Coronary artery (tissue), 2 donors: ENCODE results near the gene EPYC.

Experiments
- DNase-seq: peaks from one replicate; pipeline ENCODE4 v3.0.0-alpha.2; 2017; ENCODE audit warnings: low spot score
- H3K27ac ChIP-seq, 2 donors: fragments of 200-600 bp; sonication (generic); one replicate each; pipeline ENCODE4 v1.5.1; 2016 to 2019
- H3K4me3 ChIP-seq: fragments of 200-600 bp; sonication (generic); 2 replicates; pipeline ENCODE4 v1.5.1; 2016; ENCODE audit warnings: mild to moderate bottlenecking, moderate library complexity
- TF ChIP-seq, protein P1 (sequence below): fragments of 200-600 bp; sonication (generic); IDR thresholded peaks from one replicate; pipeline ENCODE4 v1.5.1; 2019; ENCODE audit warnings: antibody characterized with exemption

Gene EPYC

DNA sequence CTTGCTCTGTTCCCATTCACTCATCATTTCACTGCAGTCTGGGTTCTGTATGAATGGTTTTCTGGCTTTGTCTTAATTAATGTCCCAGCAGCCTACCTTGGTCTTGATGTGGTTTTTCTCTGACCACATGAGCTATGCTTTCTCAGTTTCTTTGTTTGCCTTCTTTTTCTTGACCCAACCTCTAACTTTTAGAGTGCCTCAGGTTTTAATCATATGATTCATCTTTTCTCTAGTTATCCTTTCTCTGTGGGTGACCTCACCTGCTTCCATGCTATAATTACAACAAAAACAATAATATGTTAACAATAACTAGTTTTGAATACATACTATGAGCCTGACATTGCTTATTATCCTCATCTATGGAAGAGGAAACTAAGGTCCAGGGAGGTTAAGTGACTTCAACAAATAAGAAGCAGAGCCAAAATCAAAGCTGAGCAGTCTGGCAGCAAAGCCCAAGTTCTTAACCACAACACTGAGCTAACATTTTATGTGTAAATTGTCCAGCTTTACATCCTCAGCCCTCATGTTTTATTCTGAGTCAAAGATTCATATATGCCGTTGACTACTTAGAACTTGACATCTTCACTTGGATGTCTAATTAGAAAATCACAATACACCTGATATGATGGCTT is 4.7 kb upstream of the EPYC start:
- TF ChIP-seq, protein P1, sequence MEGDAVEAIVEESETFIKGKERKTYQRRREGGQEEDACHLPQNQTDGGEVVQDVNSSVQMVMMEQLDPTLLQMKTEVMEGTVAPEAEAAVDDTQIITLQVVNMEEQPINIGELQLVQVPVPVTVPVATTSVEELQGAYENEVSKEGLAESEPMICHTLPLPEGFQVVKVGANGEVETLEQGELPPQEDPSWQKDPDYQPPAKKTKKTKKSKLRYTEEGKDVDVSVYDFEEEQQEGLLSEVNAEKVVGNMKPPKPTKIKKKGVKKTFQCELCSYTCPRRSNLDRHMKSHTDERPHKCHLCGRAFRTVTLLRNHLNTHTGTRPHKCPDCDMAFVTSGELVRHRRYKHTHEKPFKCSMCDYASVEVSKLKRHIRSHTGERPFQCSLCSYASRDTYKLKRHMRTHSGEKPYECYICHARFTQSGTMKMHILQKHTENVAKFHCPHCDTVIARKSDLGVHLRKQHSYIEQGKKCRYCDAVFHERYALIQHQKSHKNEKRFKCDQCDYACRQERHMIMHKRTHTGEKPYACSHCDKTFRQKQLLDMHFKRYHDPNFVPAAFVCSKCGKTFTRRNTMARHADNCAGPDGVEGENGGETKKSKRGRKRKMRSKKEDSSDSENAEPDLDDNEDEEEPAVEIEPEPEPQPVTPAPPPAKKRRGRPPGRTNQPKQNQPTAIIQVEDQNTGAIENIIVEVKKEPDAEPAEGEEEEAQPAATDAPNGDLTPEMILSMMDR, result no peak
- H3K4me3 ChIP-seq, result no peak overlapping the region
- DNase-seq, result no peak
- no peak overlapping the region for H3K27ac ChIP-seq

DNA sequence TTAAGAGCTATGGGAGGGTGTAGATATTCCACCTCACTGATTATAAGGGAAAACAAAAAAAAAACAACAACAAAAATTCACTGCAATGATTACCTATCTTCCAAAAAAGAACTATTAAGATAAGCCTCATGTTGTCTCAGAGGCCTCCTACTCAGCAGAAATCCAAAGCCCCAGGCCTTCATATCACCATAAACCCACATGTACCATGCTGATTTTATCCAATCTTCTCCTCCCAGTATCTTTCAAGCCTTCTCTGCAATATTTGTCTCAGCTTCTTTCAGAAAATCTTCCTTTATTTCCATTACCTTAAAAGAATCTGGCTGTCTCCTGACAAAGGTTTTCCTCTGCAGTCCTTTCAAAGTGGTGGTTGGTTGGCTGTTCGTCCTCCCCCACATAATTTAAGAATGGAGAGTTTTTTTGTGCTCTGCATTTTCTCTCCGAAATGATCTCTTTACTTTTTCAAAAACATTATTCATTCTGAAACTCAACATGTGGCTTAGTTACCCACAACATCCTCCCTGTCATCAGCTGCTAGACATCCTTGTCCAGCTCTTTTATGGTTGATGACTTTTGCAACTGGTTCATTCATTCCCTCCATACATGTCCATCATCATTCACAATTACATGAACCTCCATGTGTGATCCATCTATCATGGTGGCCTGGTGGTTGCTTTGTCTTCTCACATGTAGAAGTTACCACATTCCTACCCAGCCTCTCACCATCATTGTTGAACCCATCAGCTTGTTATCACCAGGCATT is 2.9 kb upstream of the EPYC start:
- Histone ChIP-seq H3K27ac (no peak overlapping the region), H3K4me3 (no peak overlapping the region)
- TF ChIP-seq, protein P1, result no peak
- DNase-seq, result no peak

DNA sequence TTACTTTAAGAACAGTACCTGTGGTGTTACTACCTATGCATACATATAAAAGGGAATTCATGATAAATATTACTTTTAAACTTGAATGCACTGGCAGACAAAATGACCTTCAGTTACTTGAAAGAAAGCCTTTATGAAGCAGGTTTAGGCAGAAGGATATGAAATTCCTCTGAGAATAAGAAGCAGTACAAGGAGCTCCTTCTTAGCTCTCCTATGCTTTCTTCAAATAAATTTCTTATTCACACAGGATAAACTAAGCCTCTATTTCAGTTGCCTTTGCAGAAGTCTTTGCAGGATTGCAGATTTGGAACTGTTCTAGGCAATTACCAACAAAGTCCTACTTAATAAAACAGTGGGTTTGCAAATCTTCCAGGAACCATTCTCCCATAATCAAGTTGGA is 1.0 kb downstream of the EPYC start:
- Histone ChIP-seq H3K27ac (no peak overlapping the region), H3K4me3 (no peak overlapping the region)
- TF ChIP-seq, protein P1, result no peak
- DNase-seq, result no peak

- DNase-seq, result no peak
- Histone ChIP-seq H3K27ac (no peak overlapping the region), H3K4me3 (no peak overlapping the region)
- TF ChIP-seq, protein P1, result no peak
These were observed 3.5 kb downstream of the EPYC start for GRCh38 chr12:91001306-91001705.

DNA sequence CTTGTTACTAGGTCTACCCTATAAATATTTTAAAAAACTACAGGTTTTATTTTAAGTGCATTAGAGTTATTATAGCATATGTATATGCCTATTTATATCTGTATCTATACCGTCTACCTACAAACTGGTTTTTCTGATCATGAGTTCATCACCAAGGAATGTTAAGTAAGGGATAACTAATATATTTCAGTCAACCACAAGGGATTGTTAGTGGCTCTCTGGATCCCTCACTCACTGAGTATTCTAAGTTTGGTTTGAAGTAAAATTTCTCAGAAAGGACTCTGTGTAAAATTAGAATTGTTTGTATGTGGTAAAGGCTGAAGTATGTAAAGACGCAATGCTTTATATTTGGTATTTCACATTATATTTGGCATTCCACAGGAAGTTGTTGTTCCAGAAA is 4.8 kb downstream of the EPYC start:
- TF ChIP-seq, protein P1, result no peak
- DNase-seq, result no peak
- H3K27ac ChIP-seq, result no peak overlapping the region
- H3K4me3 ChIP-seq, result no peak overlapping the region

DNA sequence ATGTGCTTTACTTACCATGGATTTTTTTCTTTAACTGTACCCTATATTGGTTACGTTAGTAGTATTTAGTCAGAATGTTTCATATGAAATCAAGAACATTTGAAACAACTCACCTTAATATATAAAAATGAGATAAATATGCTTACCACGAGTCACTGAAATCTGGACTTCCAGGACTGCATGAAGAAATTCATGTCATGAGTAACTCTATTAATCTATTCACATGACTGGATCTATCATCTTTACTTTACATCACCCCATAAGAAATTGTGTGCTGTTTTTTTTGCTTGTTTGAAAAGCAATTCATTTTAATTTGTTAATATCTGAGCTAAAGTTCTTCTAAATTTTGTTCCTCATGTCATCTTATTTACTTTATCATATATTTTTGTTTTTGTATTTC is 5.2 kb downstream of the EPYC start:
- Histone ChIP-seq H3K4me3 (no peak overlapping the region), H3K27ac (no peak overlapping the region)
- TF ChIP-seq, protein P1, result no peak
- no peak for DNase-seq

GRCh38 chr12:90995010-90995409 is 9.8 kb downstream of the EPYC start:
- no peak overlapping the region for H3K27ac ChIP-seq
- TF ChIP-seq, protein P1, result no peak
- no peak overlapping the region for H3K4me3 ChIP-seq
- DNase-seq, result no peak
